MCF 10A (cell line): ENCODE data around the gene GNLY. TPM values are rescaled to one million over a fixed set of nuclear protein-coding genes. Genes with fewer than 3 reads are reported as not detected.

Experiments used
- BruUV-seq: library from RNA; stranded (reverse); fragments of 400-500 nt; replicated peaks from 2 replicates; lab custom pipeline; 2021; lab: Mats Ljungman, UMichigan
- CTCF ChIA-PET: fragments of 300-600 bp; sonication (Branson Sonifier 250); formaldehyde crosslinking; extraction: SDS; loops from one replicate; lab custom pipeline; 2021; ENCODE audit warnings: antibody characterized with exemption, inconsistent platforms; lab: Yijun Ruan, JAX
- POLR2A ChIA-PET: fragments of 300-600, 350-650 bp; sonication (Branson Sonifier 250); formaldehyde crosslinking; extraction: SDS; loops from one replicate; lab custom pipeline; 2020; ENCODE audit warnings: antibody characterized with exemption, inconsistent platforms; lab: Yijun Ruan, JAX
- DNase-seq: peaks from one replicate; pipeline ENCODE4 v3.0.0-alpha.2; 2018; ENCODE audit not compliant: unreplicated experiment
- H3K27ac Mint-ChIP-seq: one replicate; pipeline ENCODE4 v1.8.0; 2022; ENCODE audit warnings: mild to moderate bottlenecking, low read depth, mixed read lengths; ENCODE audit not compliant: unreplicated experiment
- H3K27me3 Mint-ChIP-seq: one replicate; pipeline ENCODE4 v1.8.0; 2022; ENCODE audit warnings: mixed read lengths; ENCODE audit not compliant: insufficient read depth, unreplicated experiment
- H3K36me3 Mint-ChIP-seq: one replicate; pipeline ENCODE4 v1.8.0; 2022; ENCODE audit warnings: mild to moderate bottlenecking, moderate library complexity, mixed read lengths; ENCODE audit not compliant: insufficient read depth, unreplicated experiment
- H3K4me1 Mint-ChIP-seq: one replicate; pipeline ENCODE4 v1.8.0; 2022; ENCODE audit warnings: mixed read lengths; ENCODE audit not compliant: insufficient read depth, unreplicated experiment
- H3K4me3 Mint-ChIP-seq: one replicate; pipeline ENCODE4 v1.8.0; 2022; ENCODE audit warnings: mild to moderate bottlenecking, moderate library complexity, mixed read lengths; ENCODE audit not compliant: unreplicated experiment
- H3K9me3 Mint-ChIP-seq: one replicate; pipeline ENCODE4 v1.8.0; 2022; ENCODE audit warnings: mixed read lengths; ENCODE audit not compliant: unreplicated experiment
- intact Hi-C: fragments of 100-400 bp; cut with micrococcal nuclease; formaldehyde crosslinking; loops from 2 replicates; pipeline ENCODE4 v1.14.1; 2022
- total RNA-seq: library from RNA; stranded (reverse); gene quantifications from 2 replicates; pipeline ENCODE4 v1.2.3, GENCODE V29; 2022
- TF ChIP-seq, protein P1 (sequence below): fragments of 200-600 bp; IDR thresholded peaks from one replicate; pipeline ENCODE4 v1.8.0; 2022; ENCODE audit warnings: antibody characterized with exemption, mild to moderate bottlenecking; ENCODE audit not compliant: unreplicated experiment

Gene GNLY
- total RNA-seq, 1 experiment from 2014 or later, result not detected

DNA sequence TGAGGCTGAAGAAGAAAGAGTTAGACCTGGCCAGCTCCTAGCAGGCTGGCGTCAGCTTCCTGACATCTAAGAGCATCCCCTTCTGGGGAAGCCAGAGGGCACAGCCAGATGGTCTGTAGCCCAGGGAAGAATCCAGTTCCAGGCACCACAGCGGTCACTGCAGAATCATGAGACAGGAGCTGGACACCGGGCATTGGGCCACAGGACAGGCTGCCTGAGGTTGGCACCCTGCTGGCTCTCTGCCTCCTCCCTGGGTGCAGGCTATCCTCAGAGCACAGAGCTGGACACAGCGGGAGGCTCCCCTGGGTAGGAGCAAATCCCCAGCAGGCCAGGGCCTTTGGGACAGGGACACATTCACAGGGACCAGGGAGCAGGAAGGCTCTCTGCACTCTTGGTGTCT is 39.9 kb downstream of the GNLY start:
- H3K9me3 Mint-ChIP-seq, result no peaks in the 10 kb centered on the region
- ChIA-PET POLR2A (interaction anchor here (1.1 to 1.2 kb wide), 2 partner anchors 9 to 32 kb away, joined by 3 to 4 read pairs; no protein-coding TSS in a partner anchor), CTCF (interaction anchor here (0.6 to 3.1 kb wide), 9 partner anchors 16 to 346 kb away, joined by 3 to 13 read pairs (median 3); no protein-coding TSS in a partner anchor)
- no peaks in the 10 kb centered on the region for H3K27me3 Mint-ChIP-seq
- no TSS peak for BruUV-seq
- no peak overlapping the region for H3K27ac Mint-ChIP-seq
- TF ChIP-seq, protein P1, sequence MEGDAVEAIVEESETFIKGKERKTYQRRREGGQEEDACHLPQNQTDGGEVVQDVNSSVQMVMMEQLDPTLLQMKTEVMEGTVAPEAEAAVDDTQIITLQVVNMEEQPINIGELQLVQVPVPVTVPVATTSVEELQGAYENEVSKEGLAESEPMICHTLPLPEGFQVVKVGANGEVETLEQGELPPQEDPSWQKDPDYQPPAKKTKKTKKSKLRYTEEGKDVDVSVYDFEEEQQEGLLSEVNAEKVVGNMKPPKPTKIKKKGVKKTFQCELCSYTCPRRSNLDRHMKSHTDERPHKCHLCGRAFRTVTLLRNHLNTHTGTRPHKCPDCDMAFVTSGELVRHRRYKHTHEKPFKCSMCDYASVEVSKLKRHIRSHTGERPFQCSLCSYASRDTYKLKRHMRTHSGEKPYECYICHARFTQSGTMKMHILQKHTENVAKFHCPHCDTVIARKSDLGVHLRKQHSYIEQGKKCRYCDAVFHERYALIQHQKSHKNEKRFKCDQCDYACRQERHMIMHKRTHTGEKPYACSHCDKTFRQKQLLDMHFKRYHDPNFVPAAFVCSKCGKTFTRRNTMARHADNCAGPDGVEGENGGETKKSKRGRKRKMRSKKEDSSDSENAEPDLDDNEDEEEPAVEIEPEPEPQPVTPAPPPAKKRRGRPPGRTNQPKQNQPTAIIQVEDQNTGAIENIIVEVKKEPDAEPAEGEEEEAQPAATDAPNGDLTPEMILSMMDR, result no peak
- H3K4me1 Mint-ChIP-seq, result peaks cover 4% of the 10 kb centered on the region
- no peak for DNase-seq
- H3K36me3 Mint-ChIP-seq, result no peaks in the 10 kb centered on the region
- intact Hi-C loops, result no loop called here
- H3K4me3 Mint-ChIP-seq, result no peak overlapping the region

DNA sequence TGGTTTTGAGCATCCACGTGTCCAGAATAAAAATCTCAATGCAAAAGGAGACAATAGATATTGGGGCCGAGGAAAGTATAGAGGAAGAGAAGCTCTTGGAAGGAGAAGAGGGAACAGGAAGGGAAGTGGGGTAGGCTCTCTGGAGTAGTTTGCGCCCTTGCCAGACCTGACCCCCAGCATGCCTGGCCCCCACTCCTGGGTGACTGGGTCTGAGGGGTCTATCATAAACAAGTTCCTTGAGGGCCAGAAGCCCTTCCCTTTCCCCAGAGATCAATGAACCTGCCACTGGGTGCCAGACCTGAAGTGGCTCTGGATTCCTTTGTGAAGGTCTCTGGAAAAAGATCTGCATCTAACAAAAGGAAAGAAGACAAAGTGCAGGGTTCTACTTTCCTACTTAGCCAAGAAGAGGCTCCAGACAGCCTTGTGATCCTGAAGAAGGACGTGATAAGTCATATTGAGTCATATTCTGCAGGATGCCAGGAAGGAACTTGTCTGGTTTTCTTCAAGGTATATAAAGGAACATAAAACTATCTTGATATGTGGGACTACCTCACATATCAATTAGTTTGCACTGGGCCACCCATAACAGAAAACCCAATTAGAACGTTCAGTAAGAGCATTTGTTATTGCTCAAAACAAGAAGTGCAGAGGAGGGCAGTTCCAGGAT is 40.9 kb downstream of the GNLY start:
- Mint-ChIP-seq H3K4me3 (no peak overlapping the region), H3K27me3 (no peaks in the 10 kb centered on the region), H3K36me3 (no peaks in the 10 kb centered on the region), H3K4me1 (no peaks in the 10 kb centered on the region), H3K9me3 (no peaks in the 10 kb centered on the region), H3K27ac (no peak overlapping the region)
- DNase-seq, result no peak
- intact Hi-C loops, result no loop called here
- no TSS peak for BruUV-seq
- CTCF ChIA-PET, result interaction anchor here (1.0 to 3.7 kb wide), 5 partner anchors 37 to 344 kb away, joined by 3 to 13 read pairs (median 7); no protein-coding TSS in a partner anchor
- POLR2A ChIA-PET, result interaction anchor here (1.1 to 1.2 kb wide), 2 partner anchors 10 to 33 kb away, joined by 3 to 4 read pairs; no protein-coding TSS in a partner anchor
- TF ChIP-seq, protein P1, result no peak

DNA sequence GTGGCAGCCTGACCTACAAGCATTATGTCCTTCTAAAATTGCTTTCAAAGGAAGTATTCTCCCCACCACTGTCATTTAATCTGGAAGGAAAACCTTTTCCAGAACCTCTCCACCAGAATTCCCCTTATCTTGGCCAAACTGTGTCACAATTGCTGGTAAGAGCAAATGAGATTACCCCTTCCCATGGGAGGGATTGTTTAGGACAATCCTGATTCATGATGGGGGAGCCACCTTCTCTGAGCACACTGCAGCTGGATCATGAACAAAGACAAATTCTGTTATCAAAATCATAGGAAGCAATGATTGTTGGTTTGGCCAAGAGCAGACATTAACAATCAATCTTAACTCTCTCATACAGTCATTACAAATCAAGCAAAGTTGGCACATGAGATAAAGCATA is 41.5 kb downstream of the GNLY start:
- ChIA-PET POLR2A (no interaction called here), CTCF (interaction anchor here (0.5 to 3.7 kb wide), 6 partner anchors 37 to 814 kb away, joined by 3 to 22 read pairs (median 5); no protein-coding TSS in a partner anchor)
- H3K9me3 Mint-ChIP-seq, result no peaks in the 10 kb centered on the region
- DNase-seq, result no peak
- BruUV-seq, result no TSS peak
- H3K27me3 Mint-ChIP-seq, result no peaks in the 10 kb centered on the region
- no peaks in the 10 kb centered on the region for H3K4me1 Mint-ChIP-seq
- H3K4me3 Mint-ChIP-seq, result no peak overlapping the region
- TF ChIP-seq, protein P1, result no peak
- H3K36me3 Mint-ChIP-seq, result no peaks in the 10 kb centered on the region
- intact Hi-C loops, result no loop called here
- H3K27ac Mint-ChIP-seq, result no peak overlapping the region
